GM10266 (cell line): ENCODE data around the gene AJM1.

Source experiments
- DNase-seq: peaks from one replicate; pipeline ENCODE4 v3.0.0; 2012; ENCODE audit errors: extremely low spot score
- CTCF ChIP-seq: IDR thresholded peaks from 2 replicates; pipeline ENCODE4 v1.5.1; 2012; ENCODE audit warnings: mild to moderate bottlenecking, low read depth; ENCODE audit not compliant: control insufficient read depth, insufficient read depth; ENCODE audit errors: missing control alignments

AJM1 gene

GRCh38 chr9:136814725-136815421, 27.4 kb upstream of the AJM1 start:
- TF ChIP-seq CTCF, result no peak

GRCh38 chr9:136815422-136815782, 26.9 kb upstream of the AJM1 start:
- DNase-seq, result no peak
- no peak for TF ChIP-seq CTCF

More at GRCh38 chr9:136814725-136815421, 27.4 kb upstream of the AJM1 start:
- DNase-seq, result no peak

GRCh38 chr9:136820971-136821825, 21.1 kb upstream of the AJM1 start:
- DNase-seq, result no peak
- no peak for TF ChIP-seq CTCF

- DNase-seq, result no peak
- TF ChIP-seq CTCF, result no peak
These were observed 20.3 kb upstream of the AJM1 start for GRCh38 chr9:136821826-136822544.

GRCh38 chr9:136823136-136824046, 18.9 kb upstream of the AJM1 start:
- TF ChIP-seq CTCF, result no peak
- DNase-seq, result no peak

- no peak for TF ChIP-seq CTCF
- DNase-seq, result no peak
These were observed 17.6 kb upstream of the AJM1 start for GRCh38 chr9:136824496-136825225.
